SK-N-SH treated with all-trans-retinoic acid at 6 μM for 48 hours (cell line): ENCODE measurements around the gene DYNC1H1.

ENCODE experiments used
- ARNTL ChIP-seq: fragments of 450-650 bp; formaldehyde crosslinking; IDR thresholded peaks from 2 replicates; pipeline ENCODE4 v1.5.0; 2020; ENCODE audit warnings: low read depth, mild to moderate bottlenecking, moderate library complexity, borderline replicate concordance
- CSDC2 ChIP-seq: fragments of 250-450 bp; sonication (Bioruptor Pico); IDR thresholded peaks from 2 replicates; pipeline ENCODE4 v1.5.0; 2020; ENCODE audit warnings: mild to moderate bottlenecking, moderate library complexity
- CSRNP3 ChIP-seq: fragments of 250-450 bp; sonication (Bioruptor Pico); IDR thresholded peaks from 2 replicates; pipeline ENCODE4 v1.5.1; 2021; ENCODE audit warnings: mild to moderate bottlenecking, moderate library complexity
- PATZ1 ChIP-seq: fragments of 250-450 bp; sonication (Bioruptor Pico); IDR thresholded peaks from 2 replicates; pipeline ENCODE4 v1.8.0; 2020; ENCODE audit warnings: mild to moderate bottlenecking, moderate library complexity, borderline replicate concordance
- TSHZ2 ChIP-seq: fragments of 250-450 bp; sonication (Bioruptor Pico); IDR thresholded peaks from 2 replicates; pipeline ENCODE4 v1.5.0; 2020; ENCODE audit warnings: mild to moderate bottlenecking, moderate library complexity
- ZFP3 ChIP-seq: fragments of 250-450 bp; sonication (Bioruptor Pico); IDR thresholded peaks from 2 replicates; pipeline ENCODE4 v1.5.0; 2020; ENCODE audit warnings: mild to moderate bottlenecking, moderate library complexity

GRCh38 chr14:102044566-102044965 is 80.2 kb downstream of the DYNC1H1 start:
- TF ChIP-seq ARNTL (CRISPR knock-in tag), result no peak
- TF ChIP-seq PATZ1 (CRISPR knock-in tag), result no peak
- TF ChIP-seq ZFP3, result no peak
- no peak for TF ChIP-seq CSRNP3 (CRISPR knock-in tag)
- no peak for TF ChIP-seq CSDC2 (CRISPR knock-in tag)
- TF ChIP-seq TSHZ2 (CRISPR knock-in tag), result no peak
